DND-41 (cell line): ENCODE measurements around the gene MGAT5.

Source experiments
- ATAC-seq: fragments of 200-7000 bp; cut with Tn5 transposase; 3 replicates; pipeline ENCODE4 v1.9.1; 2021; ENCODE audit warnings: low read depth; ENCODE audit not compliant: insufficient read depth
- DNase-seq: peaks from one replicate; pipeline ENCODE4 v3.0.0-alpha.2; 2020
- H2AFZ ChIP-seq: 2 replicates; pipeline ENCODE4 v1.6.0; 2012; ENCODE audit warnings: low read depth, low read length
- H3K27ac ChIP-seq: 2 replicates; pipeline ENCODE4 v1.5.1; 2012; ENCODE audit warnings: low read length, inconsistent platforms
- H3K27me3 ChIP-seq: fragments of 200-600 bp; sonication (generic); 2 replicates; pipeline ENCODE4 v1.6.0; 2012; ENCODE audit warnings: low read length, mild to moderate bottlenecking, inconsistent platforms; ENCODE audit not compliant: insufficient read depth, poor library complexity
- H3K36me3 ChIP-seq: 2 replicates; pipeline ENCODE4 v1.5.1; 2012; ENCODE audit warnings: low read length, inconsistent platforms; ENCODE audit not compliant: insufficient read depth
- H3K4me1 ChIP-seq: 2 replicates; pipeline ENCODE4 v1.5.1; 2012; ENCODE audit warnings: mild to moderate bottlenecking, low read length; ENCODE audit not compliant: insufficient read depth
- H3K4me2 ChIP-seq: 2 replicates; pipeline ENCODE4 v1.6.0; 2012; ENCODE audit warnings: mild to moderate bottlenecking, moderate library complexity, low read length, inconsistent platforms; ENCODE audit not compliant: insufficient read depth
- H3K4me3 ChIP-seq, 2 experiments: fragments of 200-600 bp in 1 of 2; shearing (Covaris generic) in 1 of 2; 2 replicates each; pipeline ENCODE4 v1.5.1; 2012 to 2016; ENCODE audit warnings: inconsistent platforms in 2 of 2, low read length in 2 of 2, mild to moderate bottlenecking in 2 of 2, low read depth in 1 of 2, moderate library complexity in 1 of 2
- H3K79me2 ChIP-seq: 2 replicates; pipeline ENCODE4 v1.6.0; 2012; ENCODE audit warnings: low read length, inconsistent platforms; ENCODE audit not compliant: insufficient read depth
- H3K9ac ChIP-seq: 2 replicates; pipeline ENCODE4 v1.6.0; 2012; ENCODE audit warnings: low read depth, mild to moderate bottlenecking, inconsistent platforms, low read length, moderate library complexity
- H3K9me3 ChIP-seq: 2 replicates; pipeline ENCODE4 v1.5.1; 2012; ENCODE audit warnings: low read length, moderate library complexity, mild to moderate bottlenecking, inconsistent platforms; ENCODE audit not compliant: insufficient read depth, severe bottlenecking
- H4K20me1 ChIP-seq: 2 replicates; pipeline ENCODE4 v1.6.0; 2012; ENCODE audit warnings: low read length; ENCODE audit not compliant: insufficient read depth
- EZH2 ChIP-seq: IDR thresholded peaks from 3 replicates; pipeline ENCODE4 v1.6.1; 2012; ENCODE audit warnings: borderline replicate concordance, low read depth, mild to moderate bottlenecking, moderate library complexity, low read length, inconsistent platforms; ENCODE audit not compliant: severe bottlenecking
- TF ChIP-seq, protein P1 (sequence below): IDR thresholded peaks from 2 replicates; pipeline ENCODE4 v1.5.1; 2012; ENCODE audit warnings: borderline replicate concordance, low read length, moderate library complexity, mild to moderate bottlenecking; ENCODE audit not compliant: poor library complexity, severe bottlenecking; ENCODE audit errors: extremely low read depth

The MGAT5 gene

DNA sequence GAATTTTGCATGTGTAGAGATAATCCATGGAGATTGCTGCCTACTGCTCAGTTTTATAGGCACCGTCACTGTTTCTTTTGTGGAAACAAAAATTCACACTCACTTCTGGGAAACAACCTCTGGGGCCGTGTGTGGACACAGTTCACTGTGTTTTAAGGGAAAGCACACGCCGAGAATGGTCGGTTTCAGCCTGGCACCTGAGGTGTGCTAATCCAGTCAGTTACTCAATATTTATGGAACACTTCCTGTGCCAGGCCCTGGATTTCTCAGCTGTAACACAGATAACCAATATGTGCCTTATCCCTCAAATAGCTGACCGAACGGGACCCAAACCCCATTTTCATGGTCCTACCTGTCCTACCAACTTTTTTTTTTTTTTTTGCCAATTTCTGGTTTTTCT is 179.6 kb downstream of the MGAT5 start:
- H3K4me3 ChIP-seq = no peak overlapping the region
- no peaks in the 10 kb centered on the region for H3K9me3 ChIP-seq
- ATAC-seq = no peak
- peaks cover 54% of the 10 kb centered on the region for H3K36me3 ChIP-seq
- no peak overlapping the region for H3K9ac ChIP-seq
- no peak overlapping the region for H3K4me2 ChIP-seq
- DNase-seq = no peak
- H3K4me1 ChIP-seq = no peaks in the 10 kb centered on the region
- H2AFZ ChIP-seq = no peak overlapping the region
- no peak for TF ChIP-seq EZH2
- TF ChIP-seq, protein P1, sequence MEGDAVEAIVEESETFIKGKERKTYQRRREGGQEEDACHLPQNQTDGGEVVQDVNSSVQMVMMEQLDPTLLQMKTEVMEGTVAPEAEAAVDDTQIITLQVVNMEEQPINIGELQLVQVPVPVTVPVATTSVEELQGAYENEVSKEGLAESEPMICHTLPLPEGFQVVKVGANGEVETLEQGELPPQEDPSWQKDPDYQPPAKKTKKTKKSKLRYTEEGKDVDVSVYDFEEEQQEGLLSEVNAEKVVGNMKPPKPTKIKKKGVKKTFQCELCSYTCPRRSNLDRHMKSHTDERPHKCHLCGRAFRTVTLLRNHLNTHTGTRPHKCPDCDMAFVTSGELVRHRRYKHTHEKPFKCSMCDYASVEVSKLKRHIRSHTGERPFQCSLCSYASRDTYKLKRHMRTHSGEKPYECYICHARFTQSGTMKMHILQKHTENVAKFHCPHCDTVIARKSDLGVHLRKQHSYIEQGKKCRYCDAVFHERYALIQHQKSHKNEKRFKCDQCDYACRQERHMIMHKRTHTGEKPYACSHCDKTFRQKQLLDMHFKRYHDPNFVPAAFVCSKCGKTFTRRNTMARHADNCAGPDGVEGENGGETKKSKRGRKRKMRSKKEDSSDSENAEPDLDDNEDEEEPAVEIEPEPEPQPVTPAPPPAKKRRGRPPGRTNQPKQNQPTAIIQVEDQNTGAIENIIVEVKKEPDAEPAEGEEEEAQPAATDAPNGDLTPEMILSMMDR = no peak
- H3K27me3 ChIP-seq = no peaks in the 10 kb centered on the region
- H3K27ac ChIP-seq = no peak overlapping the region
- H3K79me2 ChIP-seq = no peaks in the 10 kb centered on the region
- no peaks in the 10 kb centered on the region for H4K20me1 ChIP-seq

DNA sequence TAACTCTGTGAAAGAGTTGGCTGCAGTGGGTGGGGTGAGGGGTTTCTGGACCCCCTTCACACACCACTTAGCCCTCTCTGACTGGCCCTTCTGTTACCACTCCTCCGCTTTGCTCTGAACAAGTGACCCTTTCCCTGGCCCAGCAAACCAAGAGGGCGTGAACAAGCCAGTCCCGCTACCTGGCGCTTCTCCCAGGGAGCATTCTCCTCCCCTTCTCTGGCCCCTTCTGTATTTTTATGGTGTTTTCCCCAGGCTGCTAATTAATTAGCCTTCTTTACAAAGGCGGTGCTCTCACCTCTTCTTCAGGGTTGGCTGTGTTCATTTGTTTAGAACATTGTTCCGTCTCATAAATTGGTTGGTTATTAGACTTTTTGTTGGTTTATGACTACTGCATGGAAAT is 180.1 kb downstream of the MGAT5 start:
- Histone ChIP-seq H2AFZ (no peak overlapping the region), H3K4me1 (no peaks in the 10 kb centered on the region), H3K36me3 (peaks cover 52% of the 10 kb centered on the region), H3K79me2 (no peaks in the 10 kb centered on the region), H3K27ac (no peak overlapping the region), H4K20me1 (no peaks in the 10 kb centered on the region), H3K4me3 (no peak overlapping the region), H3K9ac (no peak overlapping the region), H3K27me3 (no peaks in the 10 kb centered on the region), H3K9me3 (no peaks in the 10 kb centered on the region), H3K4me2 (no peak overlapping the region)
- no peak for TF ChIP-seq EZH2
- TF ChIP-seq, protein P1 = no peak
- ATAC-seq (no peak), DNase-seq (no peak)

DNA sequence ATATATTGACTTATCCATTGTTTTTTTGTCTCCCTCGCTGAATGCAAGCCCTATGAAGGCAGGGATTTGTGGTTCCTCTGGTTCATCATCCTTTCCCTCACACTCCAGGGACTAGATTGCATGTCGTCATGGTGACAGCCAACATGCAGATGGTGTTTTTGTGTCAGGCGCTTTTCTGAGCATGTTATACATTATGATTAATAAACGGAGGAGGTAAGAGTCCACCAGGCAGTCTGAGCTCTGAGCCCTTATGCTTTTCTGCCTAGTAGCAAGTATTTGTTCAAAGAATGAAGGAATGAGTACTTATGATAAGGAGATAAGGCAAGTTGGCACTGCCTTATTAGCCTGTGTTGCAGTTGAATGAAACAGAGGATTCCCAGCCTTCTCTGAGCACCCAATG is 181.6 kb downstream of the MGAT5 start:
- no peaks in the 10 kb centered on the region for H3K79me2 ChIP-seq
- no peak overlapping the region for H3K9ac ChIP-seq
- no peak overlapping the region for H3K4me2 ChIP-seq
- no peaks in the 10 kb centered on the region for H3K9me3 ChIP-seq
- no peak overlapping the region for H3K27ac ChIP-seq
- DNase-seq (no peak), ATAC-seq (no peak)
- no peaks in the 10 kb centered on the region for H3K27me3 ChIP-seq
- H3K4me3 ChIP-seq = no peak overlapping the region
- TF ChIP-seq, protein P1 = no peak
- TF ChIP-seq EZH2 = no peak
- no peak overlapping the region for H2AFZ ChIP-seq
- H3K4me1 ChIP-seq = no peaks in the 10 kb centered on the region
- H3K36me3 ChIP-seq = peaks cover 47% of the 10 kb centered on the region
- H4K20me1 ChIP-seq = no peaks in the 10 kb centered on the region

DNA sequence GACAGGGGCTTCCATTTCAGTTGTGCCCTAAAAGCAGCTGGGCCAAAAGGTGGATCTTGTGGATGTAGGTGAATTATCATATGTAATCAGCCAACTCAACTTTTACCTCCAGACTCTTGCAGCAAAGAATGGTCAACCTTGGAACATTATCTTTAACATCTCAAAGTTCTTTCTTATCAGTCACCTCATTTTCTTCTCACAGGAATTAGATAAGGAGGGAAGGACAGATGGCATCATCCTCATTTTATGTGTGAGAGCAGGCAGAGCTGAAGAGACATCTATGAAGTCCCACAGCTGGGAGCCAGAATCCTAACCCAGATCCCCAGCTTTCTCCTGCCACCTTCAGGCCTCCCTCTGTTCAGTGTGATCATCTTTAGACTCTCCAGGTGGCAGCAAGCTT is 182.1 kb downstream of the MGAT5 start:
- no peak overlapping the region for H3K4me2 ChIP-seq
- H3K4me1 ChIP-seq = no peaks in the 10 kb centered on the region
- no peak overlapping the region for H3K9ac ChIP-seq
- H3K79me2 ChIP-seq = no peaks in the 10 kb centered on the region
- DNase-seq = no peak
- peaks cover 43% of the 10 kb centered on the region for H3K36me3 ChIP-seq
- H4K20me1 ChIP-seq = no peaks in the 10 kb centered on the region
- H3K27ac ChIP-seq = no peak overlapping the region
- H3K27me3 ChIP-seq = no peaks in the 10 kb centered on the region
- ATAC-seq = no peak
- H3K9me3 ChIP-seq = no peaks in the 10 kb centered on the region
- no peak overlapping the region for H3K4me3 ChIP-seq
- H2AFZ ChIP-seq = no peak overlapping the region
- TF ChIP-seq EZH2 = no peak
- TF ChIP-seq, protein P1 = no peak
